NCI-H524 (cell line): ENCODE measurements around the gene NFIC.

Experiments
- DNase-seq, 2 experiments: peaks; one replicate each; lab custom pipeline; 2025; lab: John Stamatoyannopoulos, UW

Gene NFIC

DNA sequence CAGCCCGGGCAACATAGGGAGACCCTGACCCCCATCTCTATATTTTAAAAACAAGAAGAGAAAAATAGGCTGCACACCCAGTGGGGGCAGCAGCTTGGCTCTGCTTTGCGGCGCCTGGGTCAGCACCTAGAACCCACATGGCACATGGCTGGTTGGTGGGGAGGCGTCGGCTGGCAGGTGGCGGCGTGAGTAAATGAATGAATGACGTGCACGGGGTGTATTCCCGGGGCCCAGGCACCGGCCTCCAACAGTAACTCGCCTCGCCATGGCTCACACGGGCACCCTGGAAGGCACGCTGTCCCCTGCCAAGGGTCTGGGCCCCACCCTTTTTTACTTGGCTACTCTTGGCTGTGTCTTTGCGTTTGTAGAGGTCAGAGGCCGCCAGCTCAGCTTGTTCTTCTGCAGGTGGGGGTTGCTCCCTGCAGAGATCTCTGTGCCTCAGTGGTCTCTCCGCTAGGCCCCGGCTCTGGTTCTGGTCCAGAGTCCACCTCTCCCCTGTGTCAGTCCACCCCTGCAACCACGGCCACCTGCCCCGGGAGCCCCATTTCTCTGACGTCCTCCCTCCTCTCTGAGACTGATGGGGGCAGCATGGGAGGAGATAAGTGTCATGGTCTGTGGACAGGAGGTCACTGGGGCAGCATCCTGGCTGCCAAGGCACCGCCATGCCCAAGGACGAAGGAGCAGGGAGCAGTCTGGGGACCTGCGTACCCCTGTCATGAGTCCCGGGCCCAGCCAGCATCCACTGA lies 145.3 kb downstream of the NFIC start:
- DNase-seq: no peak

DNA sequence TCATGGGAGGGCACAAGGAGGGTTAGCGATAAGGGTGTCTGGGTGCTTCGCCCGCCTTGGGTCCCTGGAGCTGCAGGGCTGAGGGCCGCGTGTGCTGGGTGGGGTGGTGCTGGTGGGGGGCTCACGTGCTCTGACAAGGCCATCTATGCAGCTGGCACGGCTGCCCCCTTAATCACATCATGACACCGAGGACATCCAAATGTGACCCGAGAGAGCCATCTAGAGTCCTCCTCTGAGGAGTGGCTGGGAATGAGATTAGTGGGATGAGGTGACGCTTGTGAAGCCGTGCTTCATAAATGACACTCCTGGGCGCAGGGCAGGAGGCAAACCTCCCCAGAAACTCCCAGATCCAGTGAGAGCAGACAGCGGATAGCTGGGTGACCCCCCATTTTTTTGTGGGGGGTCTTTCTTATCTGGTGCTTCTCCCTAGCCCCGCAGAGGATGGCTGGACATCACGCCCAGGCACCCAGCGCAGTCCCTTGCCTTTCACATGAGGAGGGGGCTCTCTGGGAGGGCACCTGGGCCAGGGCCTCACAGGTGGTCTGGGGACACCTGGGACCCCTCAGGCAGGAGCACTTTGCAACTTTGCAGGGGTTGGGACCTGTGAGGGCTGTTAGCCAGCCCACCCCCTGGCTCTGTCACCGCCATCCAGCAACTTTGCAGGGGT lies 146.3 kb downstream of the NFIC start:
- DNase-seq: no peak

DNA sequence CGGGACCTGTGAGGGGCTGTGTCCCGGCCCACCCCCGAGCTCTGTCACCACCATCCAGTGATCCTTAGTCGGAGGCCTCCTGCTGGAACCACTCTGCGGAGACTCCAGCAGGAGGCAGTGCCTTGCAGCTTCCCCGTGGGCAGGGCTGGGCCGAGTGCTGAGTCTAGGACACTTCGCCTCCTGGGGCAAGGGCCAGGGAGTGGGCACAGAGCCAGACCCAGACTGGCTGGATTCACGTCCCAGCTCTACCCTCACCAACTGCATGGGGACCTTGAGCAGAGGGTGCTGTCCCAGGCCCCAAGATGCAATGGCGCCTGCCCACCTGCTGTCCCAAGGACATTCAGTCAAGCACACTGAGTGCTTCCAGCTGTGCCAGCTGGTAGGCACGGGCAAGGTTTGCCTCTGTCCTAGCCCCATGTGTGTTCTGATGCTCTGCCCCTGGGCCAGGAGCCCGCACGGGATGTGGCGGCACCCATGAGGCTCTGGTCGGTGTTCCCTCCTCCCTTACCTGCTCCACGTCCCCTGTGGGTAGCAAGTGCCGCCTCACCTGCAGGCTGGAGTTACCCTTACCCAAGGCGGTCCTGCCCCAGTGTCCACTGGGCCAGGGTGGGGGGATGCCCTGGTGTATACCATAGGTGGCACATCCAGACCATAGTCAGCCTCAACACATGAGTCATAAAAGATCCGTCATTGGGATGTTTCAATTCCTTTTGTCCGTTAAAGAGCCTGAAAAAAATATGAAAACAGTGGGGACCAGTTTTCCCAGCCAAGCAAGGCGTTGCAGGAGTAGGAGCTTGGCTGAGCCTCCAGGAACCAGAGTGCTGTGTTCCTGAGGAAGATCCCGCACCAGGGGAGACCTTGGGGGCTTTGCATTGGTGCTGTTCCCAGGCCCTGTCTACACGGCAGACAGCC lies 147.1 kb downstream of the NFIC start:
- DNase-seq: no peak

GRCh38 chr19:3514930-3515329 lies 148.5 kb downstream of the NFIC start:
- no peak for DNase-seq

- DNase-seq: no peak
These were observed 149.6 kb downstream of the NFIC start for GRCh38 chr19:3515891-3516422.

DNA sequence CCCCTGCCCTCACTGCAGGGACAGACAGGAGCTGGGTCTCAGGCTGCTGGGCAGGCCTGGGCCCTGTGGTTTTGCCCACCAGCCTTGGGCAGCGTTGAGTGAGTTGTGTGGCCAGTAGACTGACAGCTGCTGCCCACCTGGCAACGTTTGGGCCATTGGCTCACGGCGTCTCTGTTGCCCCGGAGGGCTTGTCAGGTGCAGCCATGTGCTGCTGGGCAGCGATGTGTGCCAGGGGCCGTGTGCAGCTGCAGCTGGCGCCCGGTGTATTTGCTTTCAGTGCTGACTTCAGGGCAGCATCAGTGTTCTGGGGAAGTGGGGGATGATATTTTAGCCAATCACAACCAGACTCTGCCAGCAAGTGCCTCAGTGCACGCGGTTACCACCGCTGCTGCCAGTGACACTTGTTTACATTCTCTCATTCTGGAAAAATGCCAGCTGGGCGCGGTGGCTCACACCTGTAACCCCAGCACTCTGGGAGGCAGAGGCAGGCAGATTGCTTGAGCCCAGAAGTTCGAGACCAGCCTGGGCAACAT lies 150.4 kb downstream of the NFIC start:
- peak in 1 of 2 experiments; percentile 23 for DNase-seq

DNA sequence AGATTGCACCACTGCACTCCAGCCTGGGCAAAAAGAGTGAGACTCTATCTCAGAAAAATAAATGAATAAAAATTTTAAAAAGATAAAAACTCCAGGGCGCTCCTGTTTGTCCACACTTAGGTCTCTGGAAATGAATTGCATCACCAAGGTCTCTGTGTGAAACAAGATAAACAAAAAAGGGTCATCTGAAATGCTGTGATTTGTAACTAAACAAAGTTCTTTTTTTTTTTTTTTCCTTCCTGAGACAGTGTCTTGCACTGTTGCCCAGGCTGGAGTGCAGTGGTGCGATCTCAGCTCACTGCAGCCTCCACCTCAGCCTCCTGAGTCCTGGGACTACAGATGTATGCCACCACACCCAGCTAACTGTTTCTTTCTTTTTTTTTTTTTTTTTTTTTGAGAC lies 151.3 kb downstream of the NFIC start:
- no peak for DNase-seq

DNA sequence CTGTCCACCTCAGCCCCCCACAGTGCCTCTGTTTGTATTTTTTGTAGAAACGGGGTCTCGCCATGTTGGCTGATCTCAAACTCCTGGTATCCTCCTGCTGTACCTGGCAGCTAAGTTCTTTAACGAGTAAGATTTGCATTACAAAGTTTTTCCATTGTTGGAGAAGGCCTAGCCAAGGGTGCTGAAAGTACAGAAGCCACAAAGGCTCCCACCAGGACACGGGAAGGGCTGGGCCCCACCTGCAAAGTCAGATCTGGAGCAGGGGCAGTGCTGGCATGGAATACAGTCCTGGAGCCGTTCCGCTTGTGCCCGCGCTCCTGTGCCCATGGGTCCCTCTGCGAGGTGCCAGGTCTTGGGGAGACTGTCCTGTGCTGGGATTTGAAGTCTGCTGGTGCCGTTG lies 151.9 kb downstream of the NFIC start:
- no peak for DNase-seq

- no peak for DNase-seq
These were observed 152.3 kb downstream of the NFIC start for GRCh38 chr19:3518659-3519058.
